OCI-LY3 (cell line): ENCODE results near the gene PTPRN2.

Experiments used
- H2AFZ ChIP-seq: fragments of 200-600, 300-600 bp; shearing (Covaris generic); 2 replicates; pipeline ENCODE4 v1.6.0; 2014; ENCODE audit warnings: antibody characterized with exemption, low read depth, low read length
- H3K27ac ChIP-seq: fragments of 200-600, 300-600 bp; sonication (generic); 2 replicates; pipeline ENCODE4 v1.5.1; 2014; ENCODE audit warnings: mild to moderate bottlenecking, low read length, moderate library complexity, mixed read lengths
- H3K27me3 ChIP-seq: fragments of 200-600, 300-600 bp; sonication (generic); 2 replicates; pipeline ENCODE4 v1.6.1; 2014; ENCODE audit warnings: low read depth, low read length, mixed read lengths
- H3K36me3 ChIP-seq: fragments of 200-600, 300-600 bp; sonication (generic); replicated peaks from 2 replicates; pipeline ENCODE3; 2014; ENCODE audit warnings: low read depth, low read length, mixed read lengths
- H3K4me1 ChIP-seq: fragments of 300-600, 200-600 bp; sonication (generic); 2 replicates; pipeline ENCODE4 v1.6.1; 2014; ENCODE audit warnings: low read length, mixed read lengths
- H3K4me2 ChIP-seq: fragments of 200-600, 300-600 bp; sonication (generic); 2 replicates; pipeline ENCODE4 v1.6.1; 2014; ENCODE audit warnings: low read length, mixed read lengths
- H3K4me3 ChIP-seq: fragments of 300-600, 200-600 bp; sonication (generic); 2 replicates; pipeline ENCODE4 v1.5.1; 2014; ENCODE audit warnings: antibody characterized with exemption, mild to moderate bottlenecking, low read length, moderate library complexity
- H3K79me2 ChIP-seq: fragments of 300-600, 200-600 bp; shearing (Covaris generic); 2 replicates; pipeline ENCODE4 v1.6.1; 2014; ENCODE audit warnings: mild to moderate bottlenecking, low read length, mixed read lengths
- H3K9ac ChIP-seq: fragments of 300-600, 200-600 bp; shearing (Covaris generic); 2 replicates; pipeline ENCODE4 v1.6.0; 2014; ENCODE audit warnings: mild to moderate bottlenecking, low read length, moderate library complexity
- H3K9me3 ChIP-seq: fragments of 200-600, 300-600 bp; shearing (Covaris generic); 2 replicates; pipeline ENCODE4 v1.6.1; 2014; ENCODE audit warnings: low read length, mixed read lengths; ENCODE audit not compliant: insufficient read depth
- H4K20me1 ChIP-seq: fragments of 200-600, 300-600 bp; sonication (generic); 2 replicates; pipeline ENCODE4 v1.6.1; 2016; ENCODE audit warnings: low read length, mixed read lengths; ENCODE audit not compliant: insufficient read depth
- CTCF ChIP-seq: fragments of 200-600, 300-600 bp; sonication (generic); IDR thresholded peaks from 2 replicates; pipeline ENCODE4 v1.5.1; 2014; ENCODE audit warnings: antibody characterized with exemption, low read length, low read depth
- EZH2phosphoT487 ChIP-seq: fragments of 200-600 bp; shearing (Covaris generic); IDR thresholded peaks from 2 replicates; pipeline ENCODE4 v1.6.1; 2018; ENCODE audit warnings: antibody characterized with exemption, mixed run types, low read depth

PTPRN2 gene

GRCh38 chr7:158020706-158021095 lies 566.9 kb downstream of the PTPRN2 start:
- H3K27ac ChIP-seq: no peak overlapping the region
- TF ChIP-seq EZH2phosphoT487: no peak
- no peak for TF ChIP-seq CTCF
- H3K4me2 ChIP-seq: no peak overlapping the region
- H3K9me3 ChIP-seq: no peaks in the 10 kb centered on the region
- H3K9ac ChIP-seq: no peak overlapping the region
- no peak overlapping the region for H3K4me3 ChIP-seq
- H2AFZ ChIP-seq: no peak overlapping the region
- no peaks in the 10 kb centered on the region for H4K20me1 ChIP-seq
- H3K4me1 ChIP-seq: no peaks in the 10 kb centered on the region
- no peaks in the 10 kb centered on the region for H3K79me2 ChIP-seq
- H3K36me3 ChIP-seq: no peaks in the 10 kb centered on the region
- no peaks in the 10 kb centered on the region for H3K27me3 ChIP-seq

GRCh38 chr7:158019726-158020705 lies 567.6 kb downstream of the PTPRN2 start:
- TF ChIP-seq EZH2phosphoT487 (no peak), CTCF (no peak)
- Histone ChIP-seq H3K9me3 (no peaks in the 10 kb centered on the region), H3K27ac (no peak overlapping the region), H3K4me3 (no peak overlapping the region), H3K4me1 (no peaks in the 10 kb centered on the region), H3K4me2 (no peak overlapping the region), H3K27me3 (no peaks in the 10 kb centered on the region), H4K20me1 (no peaks in the 10 kb centered on the region), H3K36me3 (no peaks in the 10 kb centered on the region), H3K9ac (no peak overlapping the region), H3K79me2 (no peaks in the 10 kb centered on the region), H2AFZ (no peak overlapping the region)

GRCh38 chr7:158018971-158019645 lies 568.5 kb downstream of the PTPRN2 start:
- H3K9me3 ChIP-seq: no peaks in the 10 kb centered on the region
- no peak overlapping the region for H3K27ac ChIP-seq
- H3K4me3 ChIP-seq: no peak overlapping the region
- no peaks in the 10 kb centered on the region for H3K36me3 ChIP-seq
- H3K79me2 ChIP-seq: no peaks in the 10 kb centered on the region
- H2AFZ ChIP-seq: no peak overlapping the region
- no peaks in the 10 kb centered on the region for H3K4me1 ChIP-seq
- H3K27me3 ChIP-seq: no peaks in the 10 kb centered on the region
- no peak overlapping the region for H3K9ac ChIP-seq
- H3K4me2 ChIP-seq: no peak overlapping the region
- TF ChIP-seq CTCF (no peak), EZH2phosphoT487 (no peak)
- no peaks in the 10 kb centered on the region for H4K20me1 ChIP-seq

- H3K27me3 ChIP-seq: no peaks in the 10 kb centered on the region
- H3K4me2 ChIP-seq: no peak overlapping the region
These were observed 569.4 kb downstream of the PTPRN2 start for GRCh38 chr7:158018098-158018762.

More at GRCh38 chr7:158018098-158018762, 569.4 kb downstream of the PTPRN2 start:
- no peak for TF ChIP-seq EZH2phosphoT487
- TF ChIP-seq CTCF: no peak
- Histone ChIP-seq H3K27ac (no peak overlapping the region), H3K9me3 (no peaks in the 10 kb centered on the region), H3K4me1 (no peaks in the 10 kb centered on the region), H2AFZ (no peak overlapping the region), H3K4me3 (no peak overlapping the region), H3K9ac (no peak overlapping the region), H4K20me1 (no peaks in the 10 kb centered on the region), H3K36me3 (no peaks in the 10 kb centered on the region), H3K79me2 (no peaks in the 10 kb centered on the region)
